Erythroblast (primary cell): Measurements from ENCODE around the gene CACNA2D1.

Source experiments
- GATA1 ChIP-seq: IDR thresholded peaks from 2 replicates; pipeline ENCODE4 v1.6.1; 2011; ENCODE audit warnings: low read depth, mild to moderate bottlenecking, control low read depth, low read length, moderate library complexity
- POLR2A ChIP-seq: IDR thresholded peaks from 2 replicates; pipeline ENCODE4 v1.6.1; 2011; ENCODE audit warnings: mild to moderate bottlenecking, low read length

DNA sequence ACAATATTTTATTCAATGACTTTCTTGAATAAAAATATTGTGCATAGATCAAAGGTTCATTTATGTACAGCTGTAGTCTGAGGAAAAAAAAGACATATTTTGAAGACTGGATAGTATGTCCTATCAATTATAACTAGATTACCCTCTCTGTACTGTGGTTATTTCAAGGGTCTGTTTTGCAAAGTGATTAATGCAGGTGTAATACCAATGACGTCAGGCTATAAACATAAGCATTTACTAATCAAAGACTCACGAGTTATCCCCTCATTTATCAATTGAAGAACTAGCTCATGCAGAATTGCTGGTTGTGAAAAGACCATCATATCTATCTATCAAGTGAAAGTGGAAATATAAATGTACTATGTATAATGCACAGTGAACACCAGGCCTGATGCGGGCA, 460.2 kb downstream of the CACNA2D1 start:
- TF ChIP-seq POLR2A (no peak), GATA1 (no peak)
